GM10266 (cell line): ENCODE data around the gene SEMA5A.

ENCODE experiments used
- DNase-seq: peaks from one replicate; pipeline ENCODE4 v3.0.0; 2012; ENCODE audit errors: extremely low spot score
- CTCF ChIP-seq: IDR thresholded peaks from 2 replicates; pipeline ENCODE4 v1.5.1; 2012; ENCODE audit warnings: mild to moderate bottlenecking, low read depth; ENCODE audit not compliant: control insufficient read depth, insufficient read depth; ENCODE audit errors: missing control alignments

SEMA5A gene

GRCh38 chr5:9430306-9430705, 115.6 kb downstream of the SEMA5A start:
- TF ChIP-seq CTCF, result no peak
- DNase-seq, result no peak

GRCh38 chr5:9429691-9430215, 116.1 kb downstream of the SEMA5A start:
- no peak for DNase-seq
- TF ChIP-seq CTCF, result no peak

- no peak for DNase-seq
Observed at GRCh38 chr5:9428272-9428671, 117.6 kb downstream of the SEMA5A start.

GRCh38 chr5:9425710-9426109, 120.2 kb downstream of the SEMA5A start:
- DNase-seq, result no peak
- no peak for TF ChIP-seq CTCF

More at GRCh38 chr5:9428272-9428671, 117.6 kb downstream of the SEMA5A start:
- TF ChIP-seq CTCF, result no peak

- no peak for TF ChIP-seq CTCF
Observed at GRCh38 chr5:9423571-9423970, 122.3 kb downstream of the SEMA5A start.

GRCh38 chr5:9421884-9422283, 124.0 kb downstream of the SEMA5A start:
- DNase-seq, result no peak
- TF ChIP-seq CTCF, result no peak

More at GRCh38 chr5:9423571-9423970, 122.3 kb downstream of the SEMA5A start:
- no peak for DNase-seq

- TF ChIP-seq CTCF, result no peak
Observed at GRCh38 chr5:9419794-9420193, 126.1 kb downstream of the SEMA5A start.

More at GRCh38 chr5:9419794-9420193, 126.1 kb downstream of the SEMA5A start:
- DNase-seq, result no peak
